Glomerular endothelial cell (primary cell): ENCODE results near the gene FADD. TPM values are rescaled to one million over a fixed set of nuclear protein-coding genes. Genes with fewer than 3 reads are reported as not detected.
"Not testable (repeated sequence)": the region's sequence is repeated elsewhere in the genome, so short reads cannot be mapped to it uniquely, and the experiment has no call there.

ENCODE experiments used
- DNase-seq: peaks from one replicate; pipeline ENCODE4 v3.0.0-alpha.2; 2011; ENCODE audit warnings: low read depth, low spot score; ENCODE audit errors: extremely low read depth
- total RNA-seq: library from RNA; depleted of rRNA; stranded (reverse); fragments of >200 nt; gene quantifications from 2 replicates; pipeline ENCODE4 v1.2.3, GENCODE V29; 2015

Gene FADD
- total RNA-seq, 1 donor from 2014 or later: 38.8 TPM

DNA sequence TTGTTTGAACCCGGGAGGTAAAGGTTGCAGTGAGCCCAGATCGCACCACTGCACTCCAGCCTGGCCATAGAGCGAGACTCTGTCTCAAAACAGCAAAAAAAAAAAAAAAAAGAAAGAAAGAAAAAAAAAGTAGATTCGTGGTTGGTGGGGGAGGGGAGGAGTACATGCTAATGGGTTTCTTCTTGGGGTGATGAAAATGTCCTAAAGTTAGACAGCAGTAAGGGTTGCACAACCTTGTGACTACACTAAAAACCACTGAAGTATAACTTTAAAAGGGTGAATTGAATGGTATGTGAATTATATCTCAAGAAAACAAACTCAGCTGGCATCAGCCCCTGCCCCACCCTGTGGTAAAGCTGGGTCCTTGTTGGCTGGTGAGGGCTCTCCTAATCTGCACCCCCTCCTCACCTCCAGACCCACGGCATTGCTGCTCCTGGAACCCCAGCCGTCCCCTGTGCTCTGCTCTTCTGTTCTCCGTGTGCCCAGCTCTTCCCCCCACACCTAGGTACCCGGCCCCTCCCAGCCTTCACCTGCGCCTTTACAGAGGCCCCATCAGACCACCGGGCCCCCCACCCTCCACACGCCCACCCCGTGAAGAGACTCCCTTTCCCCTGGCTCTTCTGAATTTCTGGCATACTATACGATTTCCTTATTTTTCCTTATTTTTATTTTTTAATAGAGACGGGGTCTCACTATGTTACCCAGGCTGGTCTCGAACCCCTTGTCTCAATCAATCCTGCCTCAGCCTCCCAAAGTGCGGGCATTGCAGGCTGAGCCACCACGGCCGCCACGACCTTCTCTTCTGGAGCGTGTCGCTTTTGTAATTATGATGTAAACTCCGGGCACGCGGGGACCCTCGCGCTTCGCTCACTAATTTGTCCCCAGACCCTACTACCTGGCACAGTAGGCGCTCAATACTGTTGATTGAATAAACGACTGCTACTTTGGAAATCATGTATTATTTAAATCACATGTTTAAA is 924 bp upstream of the FADD start:
- DNase-seq: no peak

DNA sequence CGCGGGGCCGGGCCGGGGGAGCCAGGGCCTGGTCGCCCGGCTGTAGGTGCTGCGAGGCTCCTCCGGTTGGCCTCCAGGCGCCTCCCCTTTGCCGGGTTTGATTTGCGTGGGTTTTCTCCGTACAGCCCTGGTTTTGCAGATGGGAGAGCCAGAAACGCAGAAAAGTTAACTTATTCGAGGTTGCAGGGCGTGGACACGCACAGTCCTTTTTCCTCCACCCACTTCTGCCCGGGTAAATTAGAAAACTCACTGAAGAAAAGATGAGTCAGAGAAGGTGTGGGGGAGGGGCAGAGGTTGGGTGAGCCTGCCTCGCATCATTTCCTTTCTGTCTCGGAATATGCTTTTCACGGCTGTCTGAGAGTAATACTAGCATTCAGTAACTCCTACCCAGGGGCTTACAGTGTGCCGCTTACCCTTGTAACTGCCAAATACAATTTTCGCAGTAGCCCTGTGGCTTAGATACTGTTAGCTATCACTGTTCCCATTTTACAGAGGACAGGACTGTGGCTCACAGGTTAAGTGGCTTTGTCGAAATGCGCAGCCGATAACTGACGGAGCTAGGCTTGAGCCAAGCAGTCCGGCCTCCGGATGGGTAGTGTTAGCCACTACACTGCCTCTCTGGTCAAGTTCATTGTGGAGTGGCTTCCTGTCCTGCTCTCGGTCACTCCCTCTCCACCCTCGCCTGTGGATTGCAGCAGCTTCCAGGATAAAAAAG is 812 bp downstream of the FADD start:
- DNase-seq: peak; percentile 81

DNA sequence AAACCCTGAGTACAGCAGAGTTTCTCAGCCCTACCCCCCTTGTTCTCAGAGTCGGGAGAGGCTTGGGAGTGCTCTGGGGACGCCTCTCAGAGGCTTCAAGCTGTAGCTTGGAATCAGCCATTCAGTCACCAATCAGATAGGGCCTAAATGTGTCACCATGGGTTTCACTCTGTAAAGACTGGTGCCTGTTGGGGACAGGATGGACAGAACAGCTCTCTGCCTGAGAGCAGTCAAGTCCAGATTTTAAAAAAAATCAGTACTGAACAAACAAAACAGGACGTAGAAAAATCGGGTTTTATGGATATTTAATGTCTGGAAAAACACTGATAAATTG is 1.3 kb downstream of the FADD start:
- no peak for DNase-seq

DNA sequence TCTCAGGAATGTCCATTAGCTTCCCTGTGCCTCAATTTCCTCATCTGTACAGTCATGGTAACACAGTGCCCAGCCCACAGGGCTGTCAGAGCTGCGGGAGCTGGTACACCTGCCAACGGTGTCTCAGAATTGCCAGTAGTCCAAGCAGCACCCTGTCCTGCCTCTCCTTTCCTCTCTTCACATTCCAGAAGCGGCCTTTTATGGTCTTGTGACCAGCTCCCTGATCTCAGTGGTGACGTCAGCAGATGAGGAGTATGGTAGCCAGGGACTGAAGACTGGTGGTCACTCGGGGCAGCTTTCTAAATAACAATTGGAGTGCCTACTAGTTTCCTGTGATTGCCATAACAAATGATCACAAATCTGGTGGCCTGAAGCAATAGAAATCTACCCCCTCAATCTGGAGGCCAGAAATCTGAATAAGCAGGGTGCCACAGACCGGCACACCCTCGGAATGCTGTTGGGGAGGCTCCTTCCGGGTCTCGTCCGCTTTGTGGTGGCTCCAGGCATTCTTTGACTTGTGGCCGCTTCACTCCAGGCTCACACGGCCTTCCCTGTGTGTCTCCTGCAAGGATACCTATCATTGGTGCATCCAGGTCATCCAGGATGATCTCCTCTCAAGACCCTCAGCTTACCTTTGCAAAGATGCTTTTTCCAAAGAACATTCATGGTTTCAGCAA is 2.1 kb downstream of the FADD start:
- no peak for DNase-seq

DNA sequence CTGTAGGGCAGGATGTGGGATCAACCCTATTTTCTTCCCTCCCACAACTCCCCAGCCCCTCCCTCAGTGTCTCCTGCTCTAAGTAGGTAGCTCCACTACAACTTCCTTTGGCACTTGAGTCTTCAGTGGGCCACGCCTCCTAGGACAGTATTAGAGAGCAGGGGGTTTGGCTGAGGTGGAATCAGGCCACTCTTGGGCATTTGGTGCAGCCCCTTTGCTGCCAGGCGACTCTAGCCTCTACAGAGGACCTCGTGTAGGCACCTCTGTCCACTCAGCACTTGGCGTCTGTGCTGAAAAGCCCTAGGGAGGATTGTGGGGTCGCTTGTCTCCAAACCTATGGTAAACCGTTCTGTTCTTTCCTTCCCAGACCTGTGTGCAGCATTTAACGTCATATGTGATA is 2.7 kb downstream of the FADD start:
- DNase-seq: no peak

DNA sequence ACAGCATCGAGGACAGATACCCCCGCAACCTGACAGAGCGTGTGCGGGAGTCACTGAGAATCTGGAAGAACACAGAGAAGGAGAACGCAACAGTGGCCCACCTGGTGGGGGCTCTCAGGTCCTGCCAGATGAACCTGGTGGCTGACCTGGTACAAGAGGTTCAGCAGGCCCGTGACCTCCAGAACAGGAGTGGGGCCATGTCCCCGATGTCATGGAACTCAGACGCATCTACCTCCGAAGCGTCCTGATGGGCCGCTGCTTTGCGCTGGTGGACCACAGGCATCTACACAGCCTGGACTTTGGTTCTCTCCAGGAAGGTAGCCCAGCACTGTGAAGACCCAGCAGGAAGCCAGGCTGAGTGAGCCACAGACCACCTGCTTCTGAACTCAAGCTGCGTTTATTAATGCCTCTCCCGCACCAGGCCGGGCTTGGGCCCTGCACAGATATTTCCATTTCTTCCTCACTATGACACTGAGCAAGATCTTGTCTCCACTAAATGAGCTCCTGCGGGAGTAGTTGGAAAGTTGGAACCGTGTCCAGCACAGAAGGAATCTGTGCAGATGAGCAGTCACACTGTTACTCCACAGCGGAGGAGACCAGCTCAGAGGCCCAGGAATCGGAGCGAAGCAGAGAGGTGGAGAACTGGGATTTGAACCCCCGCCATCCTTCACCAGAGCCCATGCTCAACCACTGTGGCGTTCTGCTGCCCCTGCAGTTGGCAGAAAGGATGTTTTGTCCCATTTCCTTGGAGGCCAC is 3.3 kb downstream of the FADD start:
- DNase-seq: no peak

DNA sequence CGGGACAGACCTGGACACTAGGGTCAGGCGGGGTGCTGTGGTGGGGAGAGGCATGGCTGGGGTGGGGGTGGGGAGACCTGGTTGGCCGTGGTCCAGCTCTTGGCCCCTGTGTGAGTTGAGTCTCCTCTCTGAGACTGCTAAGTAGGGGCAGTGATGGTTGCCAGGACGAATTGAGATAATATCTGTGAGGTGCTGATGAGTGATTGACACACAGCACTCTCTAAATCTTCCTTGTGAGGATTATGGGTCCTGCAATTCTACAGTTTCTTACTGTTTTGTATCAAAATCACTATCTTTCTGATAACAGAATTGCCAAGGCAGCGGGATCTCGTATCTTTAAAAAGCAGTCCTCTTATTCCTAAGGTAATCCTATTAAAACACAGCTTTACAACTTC is 3.9 kb downstream of the FADD start:
- no peak for DNase-seq

DNA sequence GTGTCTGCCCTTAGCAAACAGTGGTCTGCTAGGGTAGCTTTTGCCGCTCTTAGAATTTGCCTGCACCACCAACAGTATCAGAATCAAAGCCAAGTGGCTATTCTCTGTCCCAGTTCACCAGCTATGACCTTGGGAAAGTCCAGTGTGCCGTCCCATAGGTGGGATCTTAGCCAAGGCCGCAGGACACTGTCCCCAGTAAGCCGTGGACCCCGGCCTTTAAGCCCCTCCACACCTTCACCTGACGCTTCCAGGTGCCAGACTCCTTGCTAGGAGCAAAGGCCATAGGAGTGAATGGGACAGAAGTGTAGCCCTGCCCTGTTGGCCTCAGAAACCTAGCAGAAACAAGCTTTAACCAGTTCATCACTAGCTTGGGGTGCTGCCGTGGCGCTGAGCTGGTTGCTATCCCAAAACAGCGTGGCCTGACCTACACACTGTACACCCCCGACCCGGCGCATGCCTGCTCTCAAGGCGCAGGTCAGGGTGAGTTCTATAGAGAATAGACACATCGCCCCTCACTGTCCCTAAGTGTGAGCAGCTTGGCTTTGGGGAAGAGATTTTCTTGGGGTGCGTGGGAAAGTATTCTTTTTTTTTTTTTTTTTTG is 4.5 kb downstream of the FADD start:
- no peak for DNase-seq

DNA sequence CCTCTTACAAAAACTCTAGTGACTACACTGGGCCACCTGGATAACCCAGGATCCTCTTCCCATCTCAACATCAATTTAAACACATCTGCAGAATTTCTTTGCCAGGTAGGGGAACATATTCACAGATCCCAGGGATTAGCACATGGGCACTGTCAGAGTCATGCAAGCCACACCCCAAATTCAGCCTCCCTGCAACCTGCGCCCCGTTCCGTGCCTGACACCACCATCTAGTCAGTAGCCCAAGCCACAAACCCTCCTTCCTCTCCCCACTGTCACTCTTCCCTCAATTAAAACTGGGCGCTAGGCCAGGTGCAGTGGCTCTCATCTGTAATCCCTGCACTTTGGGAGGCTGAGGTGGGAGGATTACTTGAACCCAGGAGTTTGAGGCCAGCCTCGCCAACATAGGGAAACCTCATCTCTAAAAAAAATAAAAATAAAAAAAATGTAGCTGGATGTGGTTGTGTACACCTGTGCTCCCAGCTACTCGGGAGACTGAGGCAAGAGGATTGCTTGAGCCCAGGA is 6.4 kb downstream of the FADD start:
- DNase-seq: no peak

DNA sequence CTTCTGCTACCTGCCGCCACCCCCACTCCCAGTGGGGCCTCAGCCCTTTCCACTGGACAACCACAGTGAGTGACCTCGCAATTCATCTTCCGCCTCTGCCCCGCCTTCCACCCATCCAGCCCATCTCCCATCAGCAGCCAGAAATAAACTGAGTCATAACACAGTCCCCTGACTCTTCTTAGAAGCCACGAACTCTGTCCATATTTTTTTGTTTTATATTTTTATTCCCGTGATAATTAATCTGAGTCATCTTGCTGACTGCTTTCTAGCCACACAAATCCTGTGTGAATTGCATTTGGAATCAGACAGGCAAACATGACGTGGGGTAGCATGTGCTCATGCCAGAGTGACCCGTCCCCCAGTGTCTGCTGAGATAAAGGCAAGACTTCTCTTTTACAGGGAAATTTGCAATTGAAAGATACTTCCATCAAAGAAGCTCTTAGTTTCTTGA is 7.0 kb downstream of the FADD start:
- DNase-seq: no peak

DNA sequence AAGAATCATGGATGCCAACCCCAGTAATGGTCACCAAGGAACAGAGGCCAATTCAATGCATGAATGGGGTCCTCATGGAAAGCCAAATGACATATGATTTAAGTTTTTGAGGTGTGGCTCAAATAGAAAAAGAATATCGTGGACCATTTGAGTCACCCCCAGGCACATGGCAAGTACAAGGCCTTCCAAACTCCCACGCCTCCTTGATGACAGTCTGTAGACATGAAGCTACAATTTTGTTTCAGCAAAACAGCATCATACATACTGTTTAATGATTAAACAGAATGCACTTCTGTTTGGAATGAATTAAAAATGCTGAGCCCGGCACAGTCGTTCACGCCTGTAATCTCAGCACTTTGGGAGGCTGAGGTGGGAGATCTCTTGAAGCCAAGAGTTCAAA is 7.4 kb downstream of the FADD start:
- DNase-seq: no peak

DNA sequence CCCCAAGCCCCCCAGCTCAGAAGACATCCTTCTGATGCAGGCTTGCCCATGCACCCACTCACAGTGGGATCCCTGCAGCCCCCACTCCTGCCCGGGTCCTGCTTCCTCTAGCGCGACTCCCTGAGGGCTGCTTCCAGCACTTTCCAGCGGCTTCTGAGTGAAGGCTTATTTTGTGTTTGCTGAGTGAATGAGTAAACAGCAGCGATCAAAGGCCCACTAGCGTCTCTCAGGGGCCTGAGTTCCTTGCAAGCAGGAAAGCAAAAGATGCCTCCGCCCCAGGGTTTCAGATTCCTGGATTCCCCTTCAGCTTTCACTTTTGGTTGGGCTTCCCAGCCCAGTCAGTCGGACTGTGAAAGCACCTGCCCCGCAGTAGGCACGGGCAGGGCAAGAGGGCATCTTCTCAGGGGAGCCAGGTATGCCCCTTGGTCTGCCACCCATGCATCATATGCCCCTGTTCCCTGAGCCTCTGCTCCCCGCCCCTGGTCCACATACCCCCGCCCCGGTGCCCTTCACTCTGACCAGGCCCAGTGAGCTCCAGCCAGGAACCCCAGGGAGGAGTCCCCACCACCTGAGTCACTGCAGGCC is 9.2 kb downstream of the FADD start:
- DNase-seq: no peak

DNA sequence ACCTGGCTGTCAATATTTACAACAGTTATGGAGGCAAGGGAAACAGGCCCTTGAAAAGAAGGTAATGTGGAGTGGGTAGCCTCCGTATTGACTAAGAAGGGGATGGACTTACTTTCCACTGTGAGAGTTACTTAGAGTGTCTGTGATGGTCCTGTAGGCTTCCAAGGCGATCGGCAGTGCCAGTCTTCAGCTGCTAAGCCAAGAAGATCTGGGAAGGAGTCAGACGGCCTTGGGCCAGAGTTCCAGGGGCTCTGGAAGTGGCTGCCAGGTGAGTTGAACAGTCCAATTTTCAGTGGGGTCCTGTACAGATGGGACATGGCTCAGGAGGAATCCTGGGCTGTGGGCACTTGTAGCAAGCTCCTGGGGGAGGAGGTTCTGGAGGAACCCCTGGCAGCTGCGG is 14.3 kb downstream of the FADD start:
- DNase-seq: not testable (repeated sequence)

DNA sequence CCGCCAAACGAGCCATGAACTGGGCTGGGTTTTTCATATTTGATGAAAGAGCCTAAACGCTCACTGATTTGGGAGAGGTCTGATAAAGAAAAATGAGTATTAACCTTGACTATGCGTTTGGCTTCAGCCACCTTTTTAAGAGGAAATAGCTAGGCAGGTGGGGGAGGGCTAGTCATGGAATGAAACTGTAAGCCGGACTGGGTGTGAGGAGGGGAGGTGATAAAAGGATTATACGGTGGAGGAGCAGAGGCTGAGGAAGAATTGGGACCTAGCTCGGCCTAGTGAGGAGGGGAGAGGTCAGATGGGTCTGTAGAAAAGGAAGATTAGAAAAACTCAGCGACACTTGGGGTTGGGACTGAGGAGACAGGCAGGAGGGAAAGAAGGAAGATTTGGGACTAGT is 15.0 kb downstream of the FADD start:
- not testable (repeated sequence) for DNase-seq

DNA sequence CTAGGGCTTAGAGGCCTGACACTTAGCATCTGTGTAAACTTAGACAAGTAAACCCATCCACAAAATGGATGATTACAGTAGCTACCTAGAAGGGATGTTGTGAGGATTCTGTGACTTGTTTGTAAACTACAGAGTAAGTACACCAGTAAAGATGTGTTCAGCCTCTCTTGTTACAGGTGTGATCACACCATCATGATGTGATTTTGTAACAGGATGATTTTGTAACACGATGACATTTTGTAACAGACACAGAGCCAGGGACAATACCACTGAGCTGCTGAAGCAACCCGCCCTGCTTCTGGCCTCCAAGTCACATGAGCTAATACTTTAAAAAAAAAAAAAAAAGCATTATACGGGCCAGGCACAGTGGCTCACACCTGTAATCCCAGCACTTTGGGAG is 17.0 kb downstream of the FADD start:
- DNase-seq: no peak

DNA sequence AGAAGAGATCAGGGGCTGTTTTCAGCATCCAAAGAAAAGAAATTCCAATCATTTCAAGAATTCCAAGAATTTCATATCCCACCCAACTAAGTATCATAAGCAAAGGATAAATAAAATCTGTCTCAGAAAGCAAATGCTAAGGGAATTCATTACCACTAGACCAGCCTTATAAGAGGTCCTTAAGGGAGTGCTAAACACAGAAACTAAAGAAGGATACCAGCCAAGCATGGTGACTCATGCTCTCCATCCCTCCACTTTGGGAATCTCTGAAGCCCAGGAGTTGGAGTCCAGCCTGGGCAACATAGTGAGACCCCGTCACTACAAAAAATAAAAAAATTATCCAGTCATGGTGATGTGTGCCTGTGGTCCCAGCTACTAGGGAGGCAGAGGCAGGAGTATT is 17.8 kb downstream of the FADD start:
- DNase-seq: no peak

DNA sequence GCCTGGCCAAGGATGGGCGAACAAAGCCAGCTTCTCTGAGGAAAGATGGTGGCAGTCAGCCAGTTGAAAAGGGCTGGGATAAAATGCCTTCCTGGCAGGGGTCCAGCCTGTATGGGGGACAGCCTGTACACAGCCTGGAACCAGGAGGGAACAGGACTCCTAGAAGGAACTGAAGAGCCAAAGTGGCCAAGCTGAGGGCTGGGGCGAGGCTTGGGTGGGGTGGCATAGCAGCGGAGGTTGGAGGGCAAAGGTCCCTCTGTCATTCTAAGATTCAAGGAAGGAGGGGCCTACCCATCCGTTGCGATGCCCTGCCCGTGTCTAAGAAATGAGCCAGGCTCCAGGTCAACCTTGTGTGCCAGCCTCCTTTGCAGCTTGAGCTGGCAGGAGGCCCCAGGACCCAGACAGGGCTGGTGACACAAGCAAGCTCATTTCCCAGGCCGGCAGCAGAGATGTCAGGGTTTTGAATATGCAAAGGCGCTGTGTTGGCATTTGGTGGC is 22.6 kb downstream of the FADD start:
- no peak for DNase-seq

DNA sequence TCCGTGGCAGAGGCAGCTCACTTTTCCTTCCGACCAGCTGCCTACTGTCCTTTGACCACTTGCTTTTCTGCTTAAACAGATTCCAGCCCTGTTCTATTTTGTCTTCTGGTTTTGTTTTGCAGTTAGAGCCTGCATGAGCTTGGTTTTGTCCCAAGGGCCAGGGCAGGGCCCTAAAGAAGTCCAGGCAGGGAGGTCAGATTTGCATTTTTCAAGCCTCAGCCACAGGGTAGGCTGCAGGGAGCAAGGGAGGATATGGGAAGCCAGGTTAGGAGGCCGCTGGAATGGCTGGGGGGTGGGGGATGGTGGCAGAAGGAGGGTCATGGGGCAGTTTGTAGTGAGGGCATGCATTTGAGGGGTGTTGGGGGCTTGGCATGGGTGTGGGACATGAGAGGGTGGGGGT is 23.1 kb downstream of the FADD start:
- DNase-seq: no peak

DNA sequence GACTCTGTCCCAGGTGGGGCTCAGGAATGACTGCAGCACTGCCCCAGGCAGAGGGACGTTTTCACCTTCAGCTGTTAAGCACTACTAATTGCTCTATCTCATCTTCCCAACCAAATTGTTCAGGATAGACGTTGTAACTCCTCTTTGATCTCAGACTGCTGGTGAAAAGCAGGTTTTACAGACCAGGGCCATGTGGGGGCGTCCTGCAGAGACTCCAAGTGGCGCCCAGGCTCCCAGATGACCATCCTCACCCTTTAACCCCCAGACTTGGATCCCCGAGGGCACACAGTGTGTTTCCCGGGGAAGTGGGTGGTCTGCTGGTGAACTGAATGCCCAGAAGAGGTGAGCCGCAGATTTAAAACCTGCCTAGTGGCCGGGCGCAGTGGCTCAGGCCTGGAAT is 23.9 kb downstream of the FADD start:
- DNase-seq: no peak

DNA sequence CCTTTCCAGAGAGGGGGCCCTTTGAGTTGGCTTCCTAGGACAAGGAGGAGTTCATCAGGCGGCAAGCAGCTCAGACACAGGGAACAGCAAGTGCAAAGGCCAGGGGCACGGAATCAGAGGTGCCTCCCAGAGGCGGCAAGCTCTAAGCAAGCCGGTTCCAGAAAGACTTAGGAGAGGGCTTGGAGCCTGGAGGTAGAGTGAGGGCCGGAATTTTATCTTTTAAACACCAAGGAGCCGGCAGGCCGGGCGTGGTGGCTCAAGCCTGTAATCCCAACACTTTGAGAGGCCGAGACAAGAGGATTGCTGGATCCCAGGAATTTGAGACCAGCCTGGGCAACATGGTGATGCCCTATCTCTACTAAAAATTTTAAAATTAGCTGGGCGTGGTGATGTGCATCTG is 26.6 kb downstream of the FADD start:
- DNase-seq: no peak
